Heart left ventricle (tissue), 13 donors: ENCODE results near the gene GNB1L.

Source experiments
- POLR2A ChIP-seq, 2 donors: fragments of 450-650 bp; IDR thresholded peaks; one replicate each; pipeline ENCODE4 v1.6.1; 2017; ENCODE audit warnings: antibody characterized with exemption in 2 of 2, mild to moderate bottlenecking in 2 of 2, moderate library complexity in 2 of 2
- TF ChIP-seq, protein P1 (sequence below), 12 donors: fragments of 200-600 bp; sonication (generic) in 4 of 12; IDR thresholded peaks; one replicate each; pipeline versions ENCODE4 v1.5.0 to v1.8.0; 2018 to 2022; ENCODE audit warnings: antibody characterized with exemption in 12 of 12, mild to moderate bottlenecking in 5 of 12
- donor health status: ischemic (EF 13 %, LVEDD 7.1; RV severe dilation, severe dysfunction).
- donor health status: DM: no; HTN: yes; CAD: no.
- donor health status: DM: no; HTN: no; CAD: no.
- donor health status: ischemic (EF 25% LVEDD 6.9; RV normal size, moderate dysfunction).
- donor health status: ischemic (EF 25% LVEDD 5.7; RV mildly dilated, moderate dysfunction).
- donor health status: ischemic (EF 35%, LVEDD 5.7; RV mildly dilated, moderate dysfunction).
- donor health status: nonischemic (EF 11% LVEDD 7.7; RV severe dilation, severe dysfunction).
- donor health status: DM: yes; HTN: yes; CAD: no.
- donor health status: PGD.
- donor health status: ischemic (EF 29% LVEDD 5.4; RV normal size, mild dysfunction).
- donor health status: nonischemic (EF 23%, LVEDD 6.1; RV moderate dilation, normal function).

DNA sequence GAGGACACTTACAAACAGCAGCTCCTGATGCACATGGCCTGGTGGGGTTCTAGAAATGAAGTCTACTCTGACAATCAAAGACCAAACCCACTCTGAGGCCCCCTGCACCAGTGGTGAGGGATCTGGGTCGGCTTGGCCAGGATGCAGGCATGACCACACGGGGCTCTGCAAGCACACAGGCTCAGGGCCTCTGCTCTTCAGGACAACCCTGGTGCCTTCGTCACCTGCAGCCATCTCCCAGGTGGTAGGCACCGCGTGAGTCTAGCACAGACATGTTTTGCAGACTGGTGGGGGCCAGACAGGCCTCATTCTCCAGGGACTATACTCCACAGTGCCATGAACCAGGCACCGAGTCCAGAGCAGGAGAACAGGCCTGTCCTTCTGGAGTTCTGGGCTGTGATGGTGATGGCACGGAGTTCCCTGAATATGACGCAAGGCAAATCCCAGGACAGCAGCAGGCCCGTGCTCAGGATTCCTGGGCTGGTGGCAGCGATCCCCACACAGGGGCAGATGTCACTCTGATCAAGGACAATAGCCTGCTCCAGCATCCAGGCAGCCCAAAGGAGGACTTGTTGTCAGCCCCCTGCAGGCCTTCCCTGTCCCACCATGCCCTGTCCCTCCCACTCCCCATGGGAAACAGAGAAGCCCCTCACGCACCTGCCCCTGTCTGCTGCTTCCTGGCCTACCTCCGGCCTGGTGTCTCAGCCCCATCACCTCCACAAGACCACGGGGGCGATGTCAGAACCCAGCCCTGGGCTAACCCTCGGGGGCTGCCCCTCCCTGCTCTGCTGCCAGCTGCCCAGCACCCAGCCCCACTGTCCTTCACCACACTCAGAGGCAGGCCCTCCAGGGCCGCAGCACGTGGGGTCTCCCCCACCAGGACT lies 36.1 kb downstream of the GNB1L start:
- TF ChIP-seq, protein P1, sequence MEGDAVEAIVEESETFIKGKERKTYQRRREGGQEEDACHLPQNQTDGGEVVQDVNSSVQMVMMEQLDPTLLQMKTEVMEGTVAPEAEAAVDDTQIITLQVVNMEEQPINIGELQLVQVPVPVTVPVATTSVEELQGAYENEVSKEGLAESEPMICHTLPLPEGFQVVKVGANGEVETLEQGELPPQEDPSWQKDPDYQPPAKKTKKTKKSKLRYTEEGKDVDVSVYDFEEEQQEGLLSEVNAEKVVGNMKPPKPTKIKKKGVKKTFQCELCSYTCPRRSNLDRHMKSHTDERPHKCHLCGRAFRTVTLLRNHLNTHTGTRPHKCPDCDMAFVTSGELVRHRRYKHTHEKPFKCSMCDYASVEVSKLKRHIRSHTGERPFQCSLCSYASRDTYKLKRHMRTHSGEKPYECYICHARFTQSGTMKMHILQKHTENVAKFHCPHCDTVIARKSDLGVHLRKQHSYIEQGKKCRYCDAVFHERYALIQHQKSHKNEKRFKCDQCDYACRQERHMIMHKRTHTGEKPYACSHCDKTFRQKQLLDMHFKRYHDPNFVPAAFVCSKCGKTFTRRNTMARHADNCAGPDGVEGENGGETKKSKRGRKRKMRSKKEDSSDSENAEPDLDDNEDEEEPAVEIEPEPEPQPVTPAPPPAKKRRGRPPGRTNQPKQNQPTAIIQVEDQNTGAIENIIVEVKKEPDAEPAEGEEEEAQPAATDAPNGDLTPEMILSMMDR (IDR thresholded peaks at IDR 0.05), result no peak
- TF ChIP-seq POLR2A (IDR thresholded peaks at IDR 0.05), result no peak
